ENCODE measurements around the gene FAM187B. TPM values are rescaled to one million over a fixed set of nuclear protein-coding genes. Genes with fewer than 3 reads are reported as not detected.

The FAM187B gene
- total RNA-seq, 1 experiment from 2014 or later = not detected

- no peaks in the 10 kb centered on the region for H3K9me3 ChIP-seq (ENCODE audit: control insufficient read depth, low read depth, low read length)
- no peaks in the 10 kb centered on the region for H3K27me3 ChIP-seq (ENCODE audit: insufficient read depth, low read length)
- H3K4me1 ChIP-seq (ENCODE audit: insufficient read depth, low read length) = 0 out of 2 replicates have a peak, but pooled peaks cover 2% of the 10 kb centered on the region
- no peak overlapping the region for H3T11ph ChIP-seq (ENCODE audit: low read length)
- no CpG with 5 or more reads among the region's 21 CpGs for WGBS (ENCODE audit: extremely low coverage, insufficient read length, low lambda C conversion rate)
- no peaks in the 10 kb centered on the region for H3K23me2 ChIP-seq (ENCODE audit: insufficient read length, low read depth, low read length, poor library complexity, severe bottlenecking)
- no peak overlapping the region for H3K23ac ChIP-seq (ENCODE audit: insufficient read length, low read depth, low read length)
- H2AFZ ChIP-seq (ENCODE audit: low read length) = no peak overlapping the region
- no peaks in the 10 kb centered on the region for H4K20me1 ChIP-seq (ENCODE audit: control insufficient read depth, insufficient read depth, insufficient read length)
- H3K4me3 Mint-ChIP-seq = no peak overlapping the region
- H3K36me3 Mint-ChIP-seq (ENCODE audit: insufficient read depth in 1 of 3, low read depth in 3 of 3) = peaks cover 0 to 2% (median 0%) of the 10 kb centered on the region in 3 experiments; a peak in 1 of 7 replicates
- H3K4me2 ChIP-seq (ENCODE audit: insufficient read depth, insufficient read length, low read length) = no peak overlapping the region
- peaks cover 13 to 16% of the 10 kb centered on the region in 2 experiments for H3K4me1 Mint-ChIP-seq
- TF ChIP-seq CTCF (conservative IDR thresholded peaks at IDR 0.05) = no peak
- H2BK20ac ChIP-seq (ENCODE audit: low read depth, low read length, poor library complexity, severe bottlenecking) = no peak overlapping the region
- H4K8ac ChIP-seq (replicated peaks; ENCODE audit: insufficient read length, low read depth, low read length) = no peak overlapping the region
- H3K27me3 Mint-ChIP-seq (ENCODE audit: low read depth) = peaks cover 1% of the 10 kb centered on the region; the same call in 1 of the 2 replicates
- H3K9me3 Mint-ChIP-seq = peaks cover 2 to 7% of the 10 kb centered on the region in 2 experiments; a peak in 4 of 5 replicates
- H3K79me2 ChIP-seq (ENCODE audit: insufficient read depth, low read length) = no peaks in the 10 kb centered on the region
- H2BK15ac ChIP-seq (ENCODE audit: low read depth, low read length) = no peak overlapping the region
- H3K79me1 ChIP-seq (ENCODE audit: insufficient read depth, low read depth, low read length, poor library complexity, severe bottlenecking) = no peaks in the 10 kb centered on the region
- H3K4ac ChIP-seq (ENCODE audit: low read depth, low read length) = no peak overlapping the region
- H2BK120ac ChIP-seq (ENCODE audit: low read depth, low read length, poor library complexity, severe bottlenecking) = no peak overlapping the region
- no peak overlapping the region for H2BK12ac ChIP-seq (ENCODE audit: insufficient read length, low read depth, low read length)
- H4K91ac ChIP-seq (ENCODE audit: insufficient read length, low read depth, low read length) = no peak overlapping the region
- H3K56ac ChIP-seq (ENCODE audit: insufficient read length, low read depth, low read length) = no peak overlapping the region
- H3K18ac ChIP-seq (ENCODE audit: insufficient read length, low read depth, low read length) = no peak overlapping the region
- H3K14ac ChIP-seq (ENCODE audit: insufficient read depth, low read length) = no peak overlapping the region; the same call in 1 of the 2 replicates
- no peak overlapping the region for H3K27ac Mint-ChIP-seq
- H2AK5ac ChIP-seq (ENCODE audit: insufficient read length, low read length) = no peak overlapping the region
- DNase-seq = no peak
- no peak overlapping the region for H3K9ac ChIP-seq (ENCODE audit: extremely low read depth, insufficient read length, low read length)
- no peak overlapping the region for H2BK5ac ChIP-seq (ENCODE audit: insufficient read length, low read length)
- H3K27ac ChIP-seq (ENCODE audit: insufficient read length, low read depth, low read length) = no peak overlapping the region
- no peak overlapping the region for H4K5ac ChIP-seq (ENCODE audit: insufficient read length, low read depth, low read length)
Measured at GRCh38 chr19:35213663-35214632, 14.6 kb downstream of the FAM187B start.

All from H9 (cell line).